ENCODE results near the gene LACRT.
A peak's percentile ranks its signal among the peaks of the same experiment; 100 is the strongest.

LACRT gene

DNA sequence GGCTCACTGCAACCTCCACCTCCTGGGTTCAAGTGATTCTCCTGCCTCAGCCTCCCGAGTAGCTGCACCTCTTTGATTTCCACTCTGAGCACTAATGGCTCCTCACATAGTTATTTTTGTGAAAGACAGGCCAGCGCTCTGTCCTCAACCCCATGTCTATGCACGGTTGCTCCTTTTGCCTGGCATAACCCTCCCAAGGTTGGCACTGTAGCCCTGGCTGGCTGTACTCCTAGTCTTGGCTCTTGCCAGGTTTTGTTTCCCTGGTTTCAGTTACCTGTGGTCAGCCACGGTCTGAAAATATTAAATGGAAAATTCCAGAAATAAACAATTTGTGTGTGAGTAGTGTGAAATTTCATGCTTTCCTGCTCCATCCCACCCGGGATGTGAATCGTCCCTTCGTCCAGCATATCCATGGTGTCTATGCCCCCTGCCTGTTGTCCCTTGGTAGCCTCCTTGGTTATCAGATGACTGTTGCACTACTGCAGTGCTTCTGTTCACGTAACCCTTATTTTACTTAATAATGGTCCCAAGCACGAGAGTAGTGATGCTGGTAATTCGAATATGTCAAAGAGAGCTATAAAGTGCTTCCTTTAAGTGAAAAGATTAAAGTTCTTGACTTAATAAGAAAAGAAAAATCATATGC lies 25.7 kb upstream of the LACRT start:
- Histone ChIP-seq H3K79me2 (ENCODE audit: insufficient read depth, low read length) (no peaks in the 10 kb centered on the region), H3K27me3 (ENCODE audit: insufficient read depth, low read length, poor library complexity) (peaks cover 7% of the 10 kb centered on the region), H3K9me3 (ENCODE audit: insufficient read depth, low read length, severe bottlenecking) (no peaks in the 10 kb centered on the region), H3K4me2 (ENCODE audit: insufficient read depth, low read length) (no peak overlapping the region), H4K20me1 (ENCODE audit: insufficient read depth, low read length) (no peaks in the 10 kb centered on the region), H3K27ac (ENCODE audit: low read length) (no peak overlapping the region), H2AFZ (ENCODE audit: low read depth, low read length) (no peak overlapping the region), H3K36me3 (ENCODE audit: insufficient read depth, low read length) (no peaks in the 10 kb centered on the region), H3K4me1 (ENCODE audit: insufficient read depth, low read length) (no peaks in the 10 kb centered on the region), H3K9ac (ENCODE audit: low read depth, low read length) (no peak overlapping the region), H3K4me3 (ENCODE audit: low read depth in 1 of 2, low read length in 2 of 2) (no peak overlapping the region)
- DNase-seq = no peak
- no peak for ATAC-seq (ENCODE audit: insufficient read depth, low read depth)
- TF ChIP-seq, protein P1, sequence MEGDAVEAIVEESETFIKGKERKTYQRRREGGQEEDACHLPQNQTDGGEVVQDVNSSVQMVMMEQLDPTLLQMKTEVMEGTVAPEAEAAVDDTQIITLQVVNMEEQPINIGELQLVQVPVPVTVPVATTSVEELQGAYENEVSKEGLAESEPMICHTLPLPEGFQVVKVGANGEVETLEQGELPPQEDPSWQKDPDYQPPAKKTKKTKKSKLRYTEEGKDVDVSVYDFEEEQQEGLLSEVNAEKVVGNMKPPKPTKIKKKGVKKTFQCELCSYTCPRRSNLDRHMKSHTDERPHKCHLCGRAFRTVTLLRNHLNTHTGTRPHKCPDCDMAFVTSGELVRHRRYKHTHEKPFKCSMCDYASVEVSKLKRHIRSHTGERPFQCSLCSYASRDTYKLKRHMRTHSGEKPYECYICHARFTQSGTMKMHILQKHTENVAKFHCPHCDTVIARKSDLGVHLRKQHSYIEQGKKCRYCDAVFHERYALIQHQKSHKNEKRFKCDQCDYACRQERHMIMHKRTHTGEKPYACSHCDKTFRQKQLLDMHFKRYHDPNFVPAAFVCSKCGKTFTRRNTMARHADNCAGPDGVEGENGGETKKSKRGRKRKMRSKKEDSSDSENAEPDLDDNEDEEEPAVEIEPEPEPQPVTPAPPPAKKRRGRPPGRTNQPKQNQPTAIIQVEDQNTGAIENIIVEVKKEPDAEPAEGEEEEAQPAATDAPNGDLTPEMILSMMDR (IDR thresholded peaks at IDR 0.05; ENCODE audit: borderline replicate concordance, extremely low read depth, low read length, poor library complexity, severe bottlenecking) = no peak
- TF ChIP-seq EZH2 (IDR thresholded peaks at IDR 0.05; ENCODE audit: borderline replicate concordance, low read depth, low read length, severe bottlenecking) = no peak

DNA sequence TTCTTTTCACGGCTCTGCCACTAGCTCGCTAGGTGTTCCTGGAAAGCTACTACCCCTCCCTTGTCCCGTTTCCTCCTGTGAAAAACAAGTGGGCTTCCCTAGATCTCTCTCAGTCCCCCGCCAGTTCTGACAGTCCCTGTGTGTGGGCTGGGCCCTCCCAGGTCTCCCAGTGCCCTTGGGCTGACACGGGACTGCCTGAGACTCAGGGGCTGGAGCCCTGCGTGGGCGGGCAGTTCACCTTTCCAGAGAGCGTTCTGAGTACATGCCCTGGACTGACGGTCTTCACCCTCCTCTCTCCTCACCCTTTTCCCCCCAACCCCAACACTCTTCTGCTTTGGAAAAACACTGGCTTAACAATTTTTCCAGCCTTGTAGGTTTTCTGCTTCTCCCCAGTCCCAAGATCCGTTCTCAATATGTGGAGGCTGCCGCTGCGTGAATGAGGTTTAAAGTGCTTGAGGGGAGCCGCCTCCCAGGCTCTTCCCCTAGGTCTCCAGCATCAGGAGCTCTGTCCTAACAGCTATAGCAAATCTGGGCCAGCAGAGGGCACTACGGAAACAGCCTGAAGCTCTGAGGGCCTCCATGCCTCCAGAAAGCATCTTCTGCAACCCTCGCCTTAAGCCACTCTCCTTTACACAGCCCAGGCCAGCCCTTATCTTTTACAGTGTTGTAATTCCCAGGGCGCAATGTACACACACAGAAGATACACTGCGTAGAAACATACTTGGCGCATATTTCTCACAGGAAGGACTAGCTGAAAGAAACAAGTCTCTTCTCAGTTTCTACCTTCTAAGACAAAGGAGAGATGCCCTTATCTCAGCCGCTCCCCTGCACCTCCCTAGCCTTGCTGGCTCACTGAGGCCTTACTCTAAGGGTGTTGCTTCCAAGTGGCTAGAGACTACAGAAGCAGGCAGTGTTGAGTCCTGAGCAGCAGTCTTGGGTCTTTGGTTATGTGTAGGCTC lies 23.9 kb upstream of the LACRT start:
- DNase-seq (peak; percentile 56), ATAC-seq (ENCODE audit: insufficient read depth, low read depth) (peak; percentile 83)
- no peak overlapping the region for H3K9ac ChIP-seq (ENCODE audit: low read depth, low read length)
- no peak for TF ChIP-seq EZH2 (IDR thresholded peaks at IDR 0.05; ENCODE audit: borderline replicate concordance, low read depth, low read length, severe bottlenecking)
- TF ChIP-seq, protein P1 (IDR thresholded peaks at IDR 0.05; ENCODE audit: borderline replicate concordance, extremely low read depth, low read length, poor library complexity, severe bottlenecking) = peak; percentile 77
- no peaks in the 10 kb centered on the region for H3K36me3 ChIP-seq (ENCODE audit: insufficient read depth, low read length)
- H3K4me1 ChIP-seq (ENCODE audit: insufficient read depth, low read length) = no peaks in the 10 kb centered on the region
- no peak overlapping the region for H3K4me2 ChIP-seq (ENCODE audit: insufficient read depth, low read length)
- H4K20me1 ChIP-seq (ENCODE audit: insufficient read depth, low read length) = no peaks in the 10 kb centered on the region
- no peak overlapping the region for H3K27ac ChIP-seq (ENCODE audit: low read length)
- no peak overlapping the region for H2AFZ ChIP-seq (ENCODE audit: low read depth, low read length)
- no peak overlapping the region for H3K4me3 ChIP-seq (ENCODE audit: low read depth in 1 of 2, low read length in 2 of 2)
- H3K9me3 ChIP-seq (ENCODE audit: insufficient read depth, low read length, severe bottlenecking) = no peaks in the 10 kb centered on the region
- H3K27me3 ChIP-seq (ENCODE audit: insufficient read depth, low read length, poor library complexity) = peaks cover 15% of the 10 kb centered on the region
- H3K79me2 ChIP-seq (ENCODE audit: insufficient read depth, low read length) = no peaks in the 10 kb centered on the region

DNA sequence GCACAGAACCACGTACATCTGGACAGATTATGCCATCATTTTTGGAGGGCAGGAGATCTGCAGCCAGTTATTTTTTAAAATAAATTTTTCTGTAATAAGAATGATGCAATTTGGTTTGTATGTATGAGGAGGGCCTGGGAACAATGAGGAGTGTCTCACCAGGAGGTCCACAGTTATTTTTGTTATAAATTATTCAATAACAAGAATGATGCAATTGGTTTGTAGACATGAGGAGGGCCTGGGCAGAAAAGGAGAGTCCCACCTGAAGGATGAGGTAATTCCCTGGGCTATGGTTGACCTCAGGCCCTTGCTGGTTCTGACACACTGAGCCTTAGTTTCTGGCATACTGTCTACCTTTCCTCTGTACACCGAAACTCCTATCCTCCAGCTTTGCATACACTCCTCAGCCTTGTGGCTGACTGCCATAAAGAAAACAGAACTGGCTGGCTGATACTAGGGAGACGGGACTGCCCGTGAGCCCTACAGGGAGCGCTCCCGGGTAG lies 22.5 kb upstream of the LACRT start:
- Histone ChIP-seq H3K9me3 (ENCODE audit: insufficient read depth, low read length, severe bottlenecking) (no peaks in the 10 kb centered on the region), H3K9ac (ENCODE audit: low read depth, low read length) (no peak overlapping the region), H3K4me2 (ENCODE audit: insufficient read depth, low read length) (no peak overlapping the region), H3K4me3 (ENCODE audit: low read depth in 1 of 2, low read length in 2 of 2) (no peak overlapping the region), H3K27me3 (ENCODE audit: insufficient read depth, low read length, poor library complexity) (peaks cover 15% of the 10 kb centered on the region), H3K4me1 (ENCODE audit: insufficient read depth, low read length) (no peaks in the 10 kb centered on the region), H2AFZ (ENCODE audit: low read depth, low read length) (no peak overlapping the region), H3K27ac (ENCODE audit: low read length) (no peak overlapping the region), H3K79me2 (ENCODE audit: insufficient read depth, low read length) (no peaks in the 10 kb centered on the region), H4K20me1 (ENCODE audit: insufficient read depth, low read length) (no peaks in the 10 kb centered on the region), H3K36me3 (ENCODE audit: insufficient read depth, low read length) (no peaks in the 10 kb centered on the region)
- DNase-seq (no peak), ATAC-seq (ENCODE audit: insufficient read depth, low read depth) (no peak)
- TF ChIP-seq, protein P1 (IDR thresholded peaks at IDR 0.05; ENCODE audit: borderline replicate concordance, extremely low read depth, low read length, poor library complexity, severe bottlenecking) = no peak
- no peak for TF ChIP-seq EZH2 (IDR thresholded peaks at IDR 0.05; ENCODE audit: borderline replicate concordance, low read depth, low read length, severe bottlenecking)

Data from DND-41 (cell line).